GM18873 (cell line): ENCODE measurements around the gene ANKH.

Source experiments
- ATAC-seq: cut with Tn5 transposase; IDR thresholded peaks from one replicate; pipeline ENCODE4 v1.9.1; 2021; ENCODE audit warnings: mild to moderate bottlenecking, moderate library complexity, moderate number of reproducible peaks; ENCODE audit not compliant: unreplicated experiment, low FRiP score

ANKH gene

GRCh38 chr5:14699807-14700400 lies 171.7 kb downstream of the ANKH start:
- no peak for ATAC-seq

GRCh38 chr5:14699159-14699558 lies 172.4 kb downstream of the ANKH start:
- ATAC-seq, result no peak

GRCh38 chr5:14698495-14698894 lies 173.1 kb downstream of the ANKH start:
- no peak for ATAC-seq

DNA sequence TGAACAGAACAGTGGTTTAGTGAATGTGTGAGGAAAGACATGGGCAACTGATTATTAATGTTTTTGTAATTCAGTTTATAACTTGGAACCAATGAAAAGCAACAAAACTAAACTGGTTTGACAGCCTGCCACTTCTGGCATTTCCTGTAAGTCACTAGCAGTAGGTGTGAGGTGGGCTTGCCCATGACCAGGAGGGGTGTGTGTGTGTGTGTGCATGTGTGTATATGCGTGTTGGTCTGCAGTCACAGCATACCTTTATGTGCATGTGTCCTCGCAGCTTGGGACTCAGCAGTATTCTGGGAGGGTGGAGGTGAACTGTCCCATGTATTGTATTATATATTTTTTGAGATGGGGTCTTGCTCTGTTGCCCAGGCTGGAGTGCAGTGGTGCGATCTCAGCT lies 174.7 kb downstream of the ANKH start:
- no peak for ATAC-seq

DNA sequence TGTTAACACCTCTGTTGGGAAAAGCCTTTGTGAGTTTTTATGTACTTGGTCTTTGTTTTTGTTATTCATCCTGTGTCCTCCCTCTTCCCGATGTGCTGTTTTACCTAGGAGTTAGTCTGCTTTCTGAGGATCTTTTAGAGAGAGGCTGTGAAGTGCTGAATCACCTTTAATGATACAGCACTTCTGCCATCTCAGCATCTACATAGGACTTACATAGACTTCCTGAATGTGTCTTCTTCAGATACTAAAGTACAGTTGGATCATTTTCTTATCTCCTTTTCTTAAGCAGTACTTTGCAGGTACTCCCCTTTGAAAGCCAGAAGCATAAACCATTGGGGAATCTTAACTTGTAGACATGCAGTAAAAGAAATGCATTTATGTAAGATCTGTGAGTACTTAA lies 175.5 kb downstream of the ANKH start:
- ATAC-seq, result no peak

- no peak for ATAC-seq
These were observed 176.4 kb downstream of the ANKH start for GRCh38 chr5:14695152-14695551.

DNA sequence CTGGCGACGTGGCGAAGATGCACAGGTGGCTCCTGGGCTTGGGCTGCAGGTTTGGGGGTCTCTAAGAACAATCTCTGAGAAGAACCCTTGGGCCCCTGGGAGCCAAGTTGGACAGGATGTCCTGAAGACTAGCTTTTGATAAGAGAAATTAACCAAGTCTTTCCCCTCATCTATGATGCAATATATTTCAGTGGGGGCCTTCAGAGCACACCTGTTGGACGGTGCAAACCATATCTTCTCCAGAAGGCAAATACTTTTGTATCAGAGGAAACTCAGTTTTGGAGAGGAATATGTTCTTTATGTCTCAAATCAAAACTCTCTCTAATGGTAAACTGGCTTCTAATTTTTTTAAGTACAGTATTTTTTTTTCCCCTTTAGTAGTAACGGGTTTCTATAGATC lies 178.5 kb downstream of the ANKH start:
- no peak for ATAC-seq

DNA sequence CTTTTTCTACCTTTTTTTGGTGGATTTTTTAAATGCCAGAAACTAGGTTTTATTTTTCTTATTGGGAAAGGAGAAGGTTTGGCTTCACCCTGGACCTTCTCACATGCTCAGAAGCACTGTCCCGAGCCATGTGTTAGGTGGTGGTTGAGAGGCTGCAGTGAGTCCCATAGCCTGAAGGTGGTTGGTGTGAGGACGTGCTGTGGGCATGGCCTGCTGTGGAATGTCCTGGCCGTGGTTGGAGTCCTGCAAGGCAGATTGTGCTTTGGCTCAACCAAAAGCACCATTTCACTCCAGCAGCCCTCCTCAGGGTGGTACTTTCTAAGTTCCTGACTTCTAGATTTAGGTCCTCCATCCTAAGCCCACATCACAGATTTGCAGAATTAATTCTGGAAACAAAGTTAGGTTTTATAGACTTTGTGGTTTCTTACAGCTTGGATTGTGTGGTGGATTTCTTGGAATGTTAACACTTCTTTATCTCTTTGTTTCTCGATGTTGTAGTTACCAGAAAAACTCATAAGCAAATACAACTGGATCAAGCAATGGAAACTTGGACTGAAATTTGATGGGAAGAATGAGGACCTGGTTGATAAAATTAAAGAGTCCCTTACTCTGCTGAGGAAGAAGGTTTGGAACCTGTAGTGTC lies 184.4 kb downstream of the ANKH start:
- no peak for ATAC-seq

- no peak for ATAC-seq
These were observed 185.1 kb downstream of the ANKH start for GRCh38 chr5:14686517-14686916.

- peak; percentile 98 for ATAC-seq
These were observed 185.8 kb downstream of the ANKH start for GRCh38 chr5:14685757-14686156.

DNA sequence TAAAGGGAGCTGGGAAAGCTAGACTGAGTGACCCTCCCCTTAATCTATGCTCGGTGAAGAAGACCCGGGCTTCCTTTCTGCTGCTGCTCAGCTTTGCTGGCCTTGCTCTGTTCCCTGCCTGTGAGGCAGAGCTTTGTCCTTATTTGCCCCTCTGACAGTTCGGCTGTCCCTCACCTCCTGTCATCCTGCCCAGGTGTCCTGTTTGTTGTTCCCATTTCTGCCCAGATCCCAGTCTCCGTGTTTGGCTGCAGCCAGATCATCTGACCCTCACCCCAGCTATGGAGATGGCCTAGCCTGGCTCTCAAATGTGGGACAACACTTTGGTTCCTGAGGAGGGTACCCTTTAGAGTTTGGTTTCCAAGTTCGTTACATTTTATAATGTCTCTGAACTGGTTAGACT lies 186.8 kb downstream of the ANKH start:
- ATAC-seq, result no peak

- no peak for ATAC-seq
These were observed 187.6 kb downstream of the ANKH start for GRCh38 chr5:14683906-14684455.

DNA sequence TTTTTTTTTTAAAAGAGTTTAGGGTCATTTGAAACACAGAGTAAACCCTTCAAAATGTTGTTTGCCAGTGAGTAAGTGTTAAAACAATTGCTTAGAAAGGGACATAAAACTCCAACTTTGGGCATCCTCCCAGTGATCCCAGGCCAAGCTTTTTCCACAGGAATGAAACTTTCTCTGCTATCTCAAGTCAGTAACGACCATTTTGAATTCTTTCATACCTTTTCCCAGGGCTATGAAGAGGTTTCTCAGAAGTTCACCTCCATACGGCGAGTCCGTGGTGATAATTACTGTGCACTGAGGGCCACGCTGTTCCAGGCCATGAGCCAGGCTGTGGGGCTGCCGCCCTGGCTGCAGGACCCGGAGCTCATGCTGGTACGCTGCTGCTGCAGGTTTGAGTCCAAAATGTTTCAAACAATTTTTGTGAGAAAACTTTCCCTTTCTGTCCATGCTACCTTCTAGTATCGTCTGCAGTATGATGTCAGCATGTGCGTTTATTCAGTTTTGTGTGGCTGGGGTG lies 190.3 kb downstream of the ANKH start:
- ATAC-seq, result no peak

DNA sequence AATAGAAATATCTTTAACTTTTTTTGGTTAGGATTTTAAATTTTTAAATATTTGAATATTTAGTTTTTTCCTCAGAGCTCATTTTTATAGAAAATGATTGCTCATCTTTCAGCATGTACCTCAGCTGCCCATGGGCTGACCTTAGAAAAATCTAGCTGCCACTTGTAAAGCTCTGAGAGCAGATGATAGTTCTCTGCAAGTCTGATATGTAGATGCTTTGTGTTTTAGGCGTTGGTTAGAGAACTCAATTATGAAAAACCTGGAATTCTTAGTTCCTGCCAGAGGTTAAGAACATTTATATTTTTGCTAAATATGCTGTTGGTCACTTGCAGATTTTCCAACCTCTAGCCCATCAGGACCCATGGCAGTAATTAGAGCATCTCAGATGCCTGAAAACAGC lies 192.0 kb downstream of the ANKH start:
- ATAC-seq, result no peak

DNA sequence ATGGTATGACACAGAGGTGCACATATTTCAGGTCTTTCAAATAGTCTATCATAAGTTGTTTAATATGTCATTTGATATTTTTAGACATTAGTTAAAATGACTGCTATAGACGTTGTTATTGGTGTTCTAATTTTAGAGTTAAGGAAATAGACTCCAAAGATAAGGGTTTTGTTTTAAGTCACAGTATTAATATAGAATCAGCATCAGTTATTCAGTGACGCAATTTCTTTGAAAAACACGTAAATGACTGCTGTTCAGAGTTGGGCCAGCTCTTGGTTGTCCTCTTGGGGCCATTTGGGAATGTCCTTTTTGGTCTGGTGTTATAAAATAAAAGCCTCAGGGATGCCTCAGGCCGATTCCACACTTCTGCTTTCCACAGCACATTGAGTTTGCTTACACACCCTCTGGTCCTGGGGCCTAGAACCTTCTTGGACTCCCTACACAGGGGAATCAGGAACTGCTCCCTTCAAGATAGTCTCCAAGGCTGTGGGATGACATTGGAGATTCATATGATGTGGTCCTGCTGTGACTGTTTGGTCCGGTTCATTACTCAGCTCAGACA lies 192.7 kb downstream of the ANKH start:
- no peak for ATAC-seq

DNA sequence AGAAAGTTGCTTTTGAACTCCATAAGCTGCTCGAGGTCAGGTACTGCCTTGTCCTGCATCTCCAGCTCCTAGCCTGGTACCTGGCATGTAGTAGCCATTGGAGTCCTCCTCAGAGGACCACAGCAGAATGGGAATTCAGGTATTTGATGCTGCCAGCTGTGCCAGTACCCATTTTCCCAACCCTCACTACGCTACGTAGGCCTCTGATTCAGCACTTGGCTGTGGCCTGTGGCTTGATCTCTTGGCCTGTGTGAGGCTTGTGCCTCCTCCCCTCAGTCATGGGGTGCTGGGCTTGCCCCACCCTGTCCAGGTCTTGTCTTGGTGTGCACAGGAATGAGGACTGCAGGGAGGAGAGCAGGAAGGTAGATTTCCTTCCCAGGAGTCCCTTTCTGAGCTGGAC lies 195.3 kb downstream of the ANKH start:
- ATAC-seq, result peak; percentile 38

GRCh38 chr5:14675865-14676300 lies 195.7 kb downstream of the ANKH start:
- peak; percentile 38 for ATAC-seq

- peak; percentile 12 for ATAC-seq
These were observed 196.4 kb downstream of the ANKH start for GRCh38 chr5:14674983-14675854.

DNA sequence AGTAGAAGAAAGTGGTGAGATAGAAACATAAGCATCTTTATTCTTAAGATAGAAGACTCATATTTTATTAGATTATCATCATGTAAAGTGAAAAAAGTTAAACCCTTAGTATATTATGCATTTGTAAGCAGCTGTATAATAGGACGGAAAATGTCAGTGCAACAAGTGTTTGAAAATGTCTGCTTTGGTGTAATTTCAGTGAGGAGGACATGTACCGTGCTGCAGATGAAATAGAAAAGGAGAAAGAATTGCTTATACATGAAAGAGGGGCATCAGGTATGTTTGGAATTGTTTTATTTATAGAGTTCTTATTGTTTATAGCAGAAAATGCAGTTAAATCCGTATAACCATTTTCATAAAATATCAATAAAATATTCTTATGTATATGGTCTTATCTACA lies 198.1 kb downstream of the ANKH start:
- ATAC-seq, result no peak

GRCh38 chr5:14672484-14673394 lies 198.8 kb downstream of the ANKH start:
- ATAC-seq, result no peak
